H1 (cell line): ENCODE results near the gene C5. TPM values are rescaled to one million over a fixed set of nuclear protein-coding genes. Genes with fewer than 3 reads are reported as not detected.

Source experiments
- CTCF ChIA-PET: fragments of 300-600 bp; sonication (Branson Sonifier 250); formaldehyde crosslinking; loops from one replicate; lab custom pipeline; 2021; ENCODE audit not compliant: partially characterized antibody; lab: Charles Lee
- POLR2A ChIA-PET: fragments of 300-600 bp; sonication (Branson Sonifier 250); formaldehyde crosslinking; loops from one replicate; lab custom pipeline; 2021; ENCODE audit warnings: inconsistent platforms; ENCODE audit not compliant: partially characterized antibody; lab: Charles Lee
- DNase-seq, 2 experiments: peaks; one replicate each; pipeline versions ENCODE4 v3.0.0 to v3.0.0-alpha.2; 2010 to 2022; ENCODE audit warnings: low spot score in 2 of 2, low read depth in 1 of 2, mixed read lengths in 1 of 2
- FAIRE-seq: peaks from 2 replicates; lab custom pipeline; 2011; peaks lifted over from hg19 to GRCh38; lab: Jason Lieb, UNC
- H2AFZ ChIP-seq: 2 replicates; pipeline ENCODE4 v1.8.1; 2012; ENCODE audit warnings: low read length, inconsistent platforms
- H2AK5ac ChIP-seq: 2 replicates; pipeline ENCODE4 v1.6.1; 2013; ENCODE audit warnings: low read depth, low read length
- H2BK120ac ChIP-seq: replicated peaks from 2 replicates; pipeline ENCODE3; 2013; ENCODE audit warnings: low read depth, low read length, inconsistent platforms
- H2BK12ac ChIP-seq: 2 replicates; pipeline ENCODE4 v1.6.1; 2013; ENCODE audit warnings: low read depth, low read length
- H2BK15ac ChIP-seq: 2 replicates; pipeline ENCODE4 v1.6.1; 2013; ENCODE audit warnings: low read length
- H2BK20ac ChIP-seq: 2 replicates; pipeline ENCODE4 v1.6.1; 2013; ENCODE audit warnings: low read length
- H2BK5ac ChIP-seq: 2 replicates; pipeline ENCODE4 v1.6.1; 2013; ENCODE audit warnings: low read depth, low read length
- H3K14ac ChIP-seq: 2 replicates; pipeline ENCODE4 v1.6.1; 2013; ENCODE audit warnings: inconsistent platforms; ENCODE audit not compliant: insufficient read length
- H3K18ac ChIP-seq: 2 replicates; pipeline ENCODE4 v1.6.1; 2013; ENCODE audit warnings: low read length; ENCODE audit errors: extremely low read depth
- H3K23ac ChIP-seq: 2 replicates; pipeline ENCODE4 v1.6.1; 2013; ENCODE audit warnings: inconsistent platforms; ENCODE audit not compliant: insufficient read length
- H3K23me2 ChIP-seq: 2 replicates; pipeline ENCODE4 v1.6.1; 2013; ENCODE audit warnings: low read depth, low read length
- H3K27ac ChIP-seq: 2 replicates; pipeline ENCODE4 v1.6.1; 2011; ENCODE audit warnings: low read depth, low read length, inconsistent platforms
- H3K27me3 ChIP-seq, 4 experiments: replicated peaks in 1 of 4; 1 replicate in 1 of 4; 2 replicates in 3 of 4; pipeline versions ENCODE4 v1.6.1 to v1.8.1; 2011 to 2013; ENCODE audit warnings: low read length in 3 of 4, mild to moderate bottlenecking in 3 of 4, inconsistent platforms in 2 of 4, mixed read lengths in 2 of 4, moderate library complexity in 1 of 4; ENCODE audit not compliant: control insufficient read depth in 3 of 4, insufficient read depth in 3 of 4; ENCODE audit errors: extremely low read depth in 1 of 4
- H3K36me3 ChIP-seq, 4 experiments: 2 replicates each; pipeline versions ENCODE4 v1.6.1 to v1.8.1; 2011 to 2013; ENCODE audit warnings: mild to moderate bottlenecking in 4 of 4, low read length in 3 of 4, moderate library complexity in 2 of 4, control low read depth in 1 of 4, inconsistent platforms in 1 of 4; ENCODE audit not compliant: insufficient read depth in 4 of 4, control insufficient read depth in 2 of 4
- H3K4ac ChIP-seq: replicated peaks from 2 replicates; pipeline ENCODE3; 2013; ENCODE audit warnings: low read length, low read depth, mixed read lengths, inconsistent platforms; ENCODE audit not compliant: insufficient read length
- H3K4me1 ChIP-seq, 4 experiments: replicated peaks in 1 of 4; 1 replicate in 1 of 4; 2 replicates in 3 of 4; pipeline versions ENCODE4 v1.6.1 to v1.8.1; 2011 to 2013; ENCODE audit warnings: low read length in 3 of 4, inconsistent platforms in 2 of 4, mixed read lengths in 1 of 4; ENCODE audit not compliant: insufficient read depth in 4 of 4, control insufficient read depth in 3 of 4
- H3K4me2 ChIP-seq, 2 experiments: 2 replicates each; pipeline versions ENCODE4 v1.6.1 to v1.8.1; 2011 to 2013; ENCODE audit warnings: low read depth in 2 of 2, low read length in 2 of 2, control low read depth in 1 of 2, inconsistent platforms in 1 of 2, mild to moderate bottlenecking in 1 of 2; ENCODE audit not compliant: insufficient read depth in 1 of 2
- H3K4me3 ChIP-seq, 4 experiments: fragments of 200-600, 300-600 bp in 1 of 4; sonication (generic), shearing (Covaris generic), sonication (Bioruptor Twin) in 1 of 4; 2 replicates each; pipeline versions ENCODE4 v1.5.1 to v1.8.1; 2011 to 2016; ENCODE audit warnings: low read length in 4 of 4, low read depth in 3 of 4, control low read depth in 2 of 4, inconsistent platforms in 2 of 4, mild to moderate bottlenecking in 2 of 4, mixed read lengths in 1 of 4, moderate library complexity in 1 of 4; ENCODE audit not compliant: insufficient read depth in 2 of 4; ENCODE audit errors: extremely low read depth in 1 of 4
- H3K56ac ChIP-seq: replicated peaks from 2 replicates; pipeline ENCODE3; 2013; ENCODE audit warnings: low read depth, mild to moderate bottlenecking, mixed read lengths, low read length, inconsistent platforms; ENCODE audit not compliant: insufficient read length
- H3K79me1 ChIP-seq: 2 replicates; pipeline ENCODE4 v1.6.1; 2013; ENCODE audit warnings: low read depth, low read length, control low read depth
- H3K79me2 ChIP-seq, 2 experiments: 2 replicates each; pipeline versions ENCODE4 v1.6.1 to v1.8.1; 2012 to 2013; ENCODE audit warnings: low read length in 2 of 2, mild to moderate bottlenecking in 2 of 2, inconsistent platforms in 1 of 2; ENCODE audit not compliant: insufficient read depth in 2 of 2, control insufficient read depth in 1 of 2
- H3K9ac ChIP-seq, 4 experiments: replicated peaks in 1 of 4; 1 replicate in 1 of 4; 2 replicates in 3 of 4; pipeline versions ENCODE4 v1.6.1 to v1.8.1; 2011 to 2013; ENCODE audit warnings: low read depth in 3 of 4, low read length in 3 of 4, control low read depth in 2 of 4, mild to moderate bottlenecking in 2 of 4, moderate library complexity in 2 of 4, inconsistent platforms in 1 of 4; ENCODE audit errors: extremely low read depth in 1 of 4
- H3K9me3 ChIP-seq, 2 experiments: 2 replicates each; pipeline versions ENCODE4 v1.6.1 to v1.8.1; 2012 to 2013; ENCODE audit warnings: mild to moderate bottlenecking in 2 of 2, moderate library complexity in 2 of 2, control low read depth in 1 of 2, inconsistent platforms in 1 of 2, low read depth in 1 of 2, low read length in 1 of 2, mixed read lengths in 1 of 2; ENCODE audit not compliant: insufficient read depth in 2 of 2
- H4K20me1 ChIP-seq, 2 experiments: replicated peaks in 1 of 2; 2 replicates each; pipeline versions ENCODE3 to v1.8.1; 2011 to 2013; ENCODE audit warnings: inconsistent platforms in 2 of 2, low read length in 2 of 2, mild to moderate bottlenecking in 1 of 2; ENCODE audit not compliant: insufficient read depth in 2 of 2, control insufficient read depth in 1 of 2
- H4K5ac ChIP-seq: 2 replicates; pipeline ENCODE4 v1.6.1; 2013; ENCODE audit warnings: low read length, low read depth, mixed read lengths, inconsistent platforms; ENCODE audit not compliant: insufficient read length
- H4K8ac ChIP-seq: 2 replicates; pipeline ENCODE4 v1.8.0; 2013; ENCODE audit warnings: mild to moderate bottlenecking, moderate library complexity, low read length, inconsistent platforms; ENCODE audit not compliant: insufficient read depth; ENCODE audit errors: extremely low read depth
- H4K91ac ChIP-seq: replicated peaks from 2 replicates; pipeline ENCODE3; 2013; ENCODE audit warnings: low read length, mixed read lengths, inconsistent platforms; ENCODE audit not compliant: insufficient read length
- NANOG ChIP-seq: IDR thresholded peaks from 2 replicates; pipeline ENCODE4 v1.6.1; 2011; ENCODE audit warnings: low read length, low read depth, mild to moderate bottlenecking, inconsistent platforms; ENCODE audit not compliant: insufficient read depth, poor library complexity, severe bottlenecking
- RBBP5 ChIP-seq: IDR thresholded peaks from 2 replicates; pipeline ENCODE4 v1.7.1; 2012; ENCODE audit warnings: low read depth, mild to moderate bottlenecking, inconsistent platforms, low read length, moderate library complexity, borderline replicate concordance
- TAF1 ChIP-seq: IDR thresholded peaks from 2 replicates; pipeline ENCODE4 v1.6.1; 2011; ENCODE audit warnings: mild to moderate bottlenecking, low read depth, low read length
- YY1 ChIP-seq: IDR thresholded peaks from 2 replicates; pipeline ENCODE4 v1.6.1; 2011; ENCODE audit warnings: low read depth, mild to moderate bottlenecking, low read length
- WGBS, 2 experiments: shearing (Covaris generic) in 1 of 2; methylation state at CpG; one replicate each; pipeline versions ENCODE4 v1.1.6 to v1.1.7; 2013 to 2015; ENCODE audit warnings: low lambda C conversion rate in 2 of 2, mixed read lengths in 2 of 2, inconsistent platforms in 1 of 2, low coverage in 1 of 2, missing lambda C conversion rate in 1 of 2; ENCODE audit not compliant: insufficient replicate concordance in 2 of 2, insufficient coverage in 1 of 2, insufficient read length in 1 of 2; ENCODE audit errors: extremely low coverage in 1 of 2, missing lambda C conversion rate in 1 of 2; 5-methylcytosine and 5-hydroxymethylcytosine counted together
- polyA plus RNA-seq, 7 experiments: library from polyadenylated mRNA; depleted of rRNA in 3 of 7; stranded (reverse) in 5 of 7; unstranded in 2 of 7; fragments of >200 nt in 5 of 7; fragments of 200-250 nt in 2 of 7; gene quantifications; 1 replicate in 5 of 7; 2 replicates in 1 of 7; 4 replicates in 1 of 7; pipeline versions ENCODE4 v1.2.1 to v1.2.3, GENCODE V29; 2011 to 2013; ENCODE audit warnings: missing spikeins in 2 of 7, mixed read lengths in 2 of 7
- total RNA-seq: library from RNA; stranded (reverse); fragmentation: NEBNext Ultra II Directional; extraction: Animal tissue kit (Norgen Biotek cat#: 25700); gene quantifications from 2 replicates; pipeline ENCODE4 v1.2.1, GENCODE V29; 2021
- TF ChIP-seq, protein P1 (sequence below): IDR thresholded peaks from 2 replicates; pipeline ENCODE4 v1.6.1; 2012; ENCODE audit warnings: low read length, inconsistent platforms

C5 gene
- total and polyA plus RNA-seq, 2 of the 8 experiments (the other 6 are each of a cell fraction or from before 2014, with no cell fraction given), result 0.24 to 0.35 TPM

GRCh38 chr9:120965344-120966012 is 84.6 kb downstream of the C5 start:
- peak; percentile 48 for FAIRE-seq
- H3K56ac ChIP-seq, result no peak overlapping the region
- H2BK20ac ChIP-seq, result no peak overlapping the region
- H3K4ac ChIP-seq, result no peak overlapping the region
- 50% methylated on average over 4 of the region's 4 CpGs; no CpG with 5 or more reads in 1 of the 2 experiments for WGBS, 2 experiments
- H4K8ac ChIP-seq, result no peak overlapping the region
- no peak overlapping the region for H3K4me3 ChIP-seq
- H2BK120ac ChIP-seq, result no peak overlapping the region
- H2AK5ac ChIP-seq, result no peak overlapping the region
- ChIA-PET CTCF (interaction anchor here (1.0 to 4.1 kb wide), 3 partner anchors 16 to 236 kb away, joined by 4 to 21 read pairs (median 4); no protein-coding TSS in a partner anchor), POLR2A (interaction anchor here (0.6 kb wide), 1 partner anchor 211 kb away, joined by 3 read pairs; no protein-coding TSS in a partner anchor)
- no peak for DNase-seq
- H2BK15ac ChIP-seq, result no peak overlapping the region
- H3K18ac ChIP-seq, result no peak overlapping the region
- H3K27me3 ChIP-seq, result no peaks in the 10 kb centered on the region
- H3K79me1 ChIP-seq, result no peaks in the 10 kb centered on the region
- no peak overlapping the region for H2BK5ac ChIP-seq
- H3K9me3 ChIP-seq, result no peaks in the 10 kb centered on the region
- no peak overlapping the region for H3K9ac ChIP-seq
- H3K23ac ChIP-seq, result no peak overlapping the region
- H3K14ac ChIP-seq, result no peak overlapping the region
- H3K4me2 ChIP-seq, result peak overlapping the region; percentile 17 to 27; a peak in 2 of 4 replicates
- H2BK12ac ChIP-seq, result no peak overlapping the region
- no peak overlapping the region for H3K27ac ChIP-seq
- no peaks in the 10 kb centered on the region for H3K79me2 ChIP-seq
- H3K23me2 ChIP-seq, result no peaks in the 10 kb centered on the region
- peaks cover 2 to 9% (median 5%) of the 10 kb centered on the region in 4 experiments; a peak in 4 of 7 replicates for H3K4me1 ChIP-seq
- H4K5ac ChIP-seq, result no peak overlapping the region
- H4K20me1 ChIP-seq, result no peaks in the 10 kb centered on the region
- peak; percentile 56; the same call in 1 of the 2 replicates for TF ChIP-seq YY1
- peak; percentile 10 for TF ChIP-seq NANOG
- no peak for TF ChIP-seq TAF1
- TF ChIP-seq RBBP5, result no peak
- TF ChIP-seq, protein P1, sequence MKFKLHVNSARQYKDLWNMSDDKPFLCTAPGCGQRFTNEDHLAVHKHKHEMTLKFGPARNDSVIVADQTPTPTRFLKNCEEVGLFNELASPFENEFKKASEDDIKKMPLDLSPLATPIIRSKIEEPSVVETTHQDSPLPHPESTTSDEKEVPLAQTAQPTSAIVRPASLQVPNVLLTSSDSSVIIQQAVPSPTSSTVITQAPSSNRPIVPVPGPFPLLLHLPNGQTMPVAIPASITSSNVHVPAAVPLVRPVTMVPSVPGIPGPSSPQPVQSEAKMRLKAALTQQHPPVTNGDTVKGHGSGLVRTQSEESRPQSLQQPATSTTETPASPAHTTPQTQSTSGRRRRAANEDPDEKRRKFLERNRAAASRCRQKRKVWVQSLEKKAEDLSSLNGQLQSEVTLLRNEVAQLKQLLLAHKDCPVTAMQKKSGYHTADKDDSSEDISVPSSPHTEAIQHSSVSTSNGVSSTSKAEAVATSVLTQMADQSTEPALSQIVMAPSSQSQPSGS, result no peak
- no peak overlapping the region for H2AFZ ChIP-seq
- no peak overlapping the region for H4K91ac ChIP-seq
- H3K36me3 ChIP-seq, result no peaks in the 10 kb centered on the region
